H54 (cell line): Measurements from ENCODE around the gene AKAP12.
"Not testable (repeated sequence)": the region's sequence is repeated elsewhere in the genome, so short reads cannot be mapped to it uniquely, and the experiment has no call there.

Experiments
- DNase-seq: peaks from one replicate; pipeline ENCODE4 v3.0.0; 2011; ENCODE audit warnings: low spot score, mixed read lengths; ENCODE audit not compliant: insufficient read length
- FAIRE-seq: peaks from 3 replicates; lab custom pipeline; 2011; peaks lifted over from hg19 to GRCh38; lab: Jason Lieb, UNC
- POLR2A ChIP-seq: IDR thresholded peaks from 2 replicates; pipeline ENCODE4 v1.6.1; 2011; ENCODE audit warnings: low read depth, mild to moderate bottlenecking, low read length

The AKAP12 gene

DNA sequence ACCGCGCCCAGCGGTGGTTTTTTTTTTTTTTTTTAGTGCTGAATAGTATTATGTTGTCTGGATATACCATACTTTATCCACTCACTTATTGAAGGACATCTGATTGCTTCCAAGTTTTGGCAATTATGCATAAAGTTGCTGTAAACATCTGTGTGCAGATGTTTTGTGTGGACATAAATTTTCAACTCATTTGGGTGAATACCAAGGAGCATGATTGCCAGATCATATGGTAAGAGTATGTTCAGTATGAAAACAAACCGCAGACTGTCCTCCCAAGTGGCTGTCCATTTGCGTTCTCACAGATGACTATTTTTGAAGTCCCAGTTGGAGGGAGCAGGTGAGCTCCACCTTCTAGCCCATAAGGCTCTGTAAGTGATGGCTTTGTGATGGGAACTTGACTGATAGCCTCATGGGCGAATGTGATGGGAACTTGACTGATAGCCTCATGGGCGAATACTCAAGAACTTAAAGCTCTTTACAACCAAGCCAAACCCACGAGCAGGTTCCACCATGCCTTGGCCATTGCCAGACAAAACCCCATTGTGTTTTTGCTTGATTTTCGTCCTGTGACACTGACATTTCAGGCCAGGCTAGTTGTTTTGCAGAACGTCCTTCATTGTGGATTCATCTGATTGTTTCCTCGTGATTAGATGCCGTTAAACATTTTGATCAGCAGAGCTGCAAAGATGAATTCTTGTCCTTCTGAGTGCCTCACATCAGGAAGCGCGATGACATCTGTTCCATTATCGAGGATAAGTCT lies 100.6 kb downstream of the AKAP12 start:
- no peak for TF ChIP-seq POLR2A
- FAIRE-seq (no peak), DNase-seq (no peak)

GRCh38 chr6:151341476-151342195 lies 101.9 kb downstream of the AKAP12 start:
- FAIRE-seq, result no peak
- no peak for DNase-seq

GRCh38 chr6:151342750-151343149 lies 103.0 kb downstream of the AKAP12 start:
- FAIRE-seq, DNase-seq: not testable (repeated sequence)

More at GRCh38 chr6:151341476-151342195, 101.9 kb downstream of the AKAP12 start:
- no peak for TF ChIP-seq POLR2A

DNA sequence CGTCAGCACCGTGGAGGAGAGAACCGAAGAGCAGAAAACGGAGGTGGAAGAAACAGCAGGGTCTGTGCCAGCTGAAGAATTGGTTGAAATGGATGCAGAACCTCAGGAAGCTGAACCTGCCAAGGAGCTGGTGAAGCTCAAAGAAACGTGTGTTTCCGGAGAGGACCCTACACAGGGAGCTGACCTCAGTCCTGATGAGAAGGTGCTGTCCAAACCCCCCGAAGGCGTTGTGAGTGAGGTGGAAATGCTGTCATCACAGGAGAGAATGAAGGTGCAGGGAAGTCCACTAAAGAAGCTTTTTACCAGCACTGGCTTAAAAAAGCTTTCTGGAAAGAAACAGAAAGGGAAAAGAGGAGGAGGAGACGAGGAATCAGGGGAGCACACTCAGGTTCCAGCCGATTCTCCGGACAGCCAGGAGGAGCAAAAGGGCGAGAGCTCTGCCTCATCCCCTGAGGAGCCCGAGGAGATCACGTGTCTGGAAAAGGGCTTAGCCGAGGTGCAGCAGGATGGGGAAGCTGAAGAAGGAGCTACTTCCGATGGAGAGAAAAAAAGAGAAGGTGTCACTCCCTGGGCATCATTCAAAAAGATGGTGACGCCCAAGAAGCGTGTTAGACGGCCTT lies 110.0 kb downstream of the AKAP12 start:
- TF ChIP-seq POLR2A, result no peak
- FAIRE-seq, result no peak
- no peak for DNase-seq

- DNase-seq (no peak), FAIRE-seq (no peak)
- TF ChIP-seq POLR2A, result no peak
Observed at GRCh38 chr6:151350442-151351145, 110.8 kb downstream of the AKAP12 start.

- no peak for TF ChIP-seq POLR2A
- no peak for FAIRE-seq
- no peak for DNase-seq
Observed at GRCh38 chr6:151351146-151351700, 111.5 kb downstream of the AKAP12 start.

- FAIRE-seq (no peak), DNase-seq (no peak)
- no peak for TF ChIP-seq POLR2A
Observed at GRCh38 chr6:151351731-151352130, 112.0 kb downstream of the AKAP12 start.

GRCh38 chr6:151352410-151353396 lies 112.9 kb downstream of the AKAP12 start:
- no peak for DNase-seq
- no peak for TF ChIP-seq POLR2A
- no peak for FAIRE-seq

GRCh38 chr6:151353795-151354194 lies 114.0 kb downstream of the AKAP12 start:
- DNase-seq (no peak), FAIRE-seq (no peak)
- no peak for TF ChIP-seq POLR2A

DNA sequence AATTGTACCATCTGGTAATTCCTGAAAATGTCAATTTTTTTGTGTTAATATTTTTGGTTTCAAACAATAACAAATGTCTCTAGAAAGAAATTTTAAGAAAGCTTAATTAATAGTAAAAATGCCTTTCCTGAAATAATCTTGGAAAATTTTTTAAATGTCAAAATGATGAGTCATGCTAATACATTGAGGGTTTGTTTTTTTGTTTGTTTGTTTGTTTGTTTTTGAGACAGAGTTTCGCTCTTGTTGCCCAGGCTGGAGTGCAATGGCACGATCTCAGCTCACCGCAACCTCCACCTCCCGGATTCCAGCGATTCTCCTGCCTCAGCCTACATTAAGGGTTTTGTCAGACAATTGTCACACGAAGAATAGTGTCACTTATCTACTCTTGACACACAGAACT lies 117.2 kb downstream of the AKAP12 start:
- FAIRE-seq, DNase-seq: not testable (repeated sequence)

DNA sequence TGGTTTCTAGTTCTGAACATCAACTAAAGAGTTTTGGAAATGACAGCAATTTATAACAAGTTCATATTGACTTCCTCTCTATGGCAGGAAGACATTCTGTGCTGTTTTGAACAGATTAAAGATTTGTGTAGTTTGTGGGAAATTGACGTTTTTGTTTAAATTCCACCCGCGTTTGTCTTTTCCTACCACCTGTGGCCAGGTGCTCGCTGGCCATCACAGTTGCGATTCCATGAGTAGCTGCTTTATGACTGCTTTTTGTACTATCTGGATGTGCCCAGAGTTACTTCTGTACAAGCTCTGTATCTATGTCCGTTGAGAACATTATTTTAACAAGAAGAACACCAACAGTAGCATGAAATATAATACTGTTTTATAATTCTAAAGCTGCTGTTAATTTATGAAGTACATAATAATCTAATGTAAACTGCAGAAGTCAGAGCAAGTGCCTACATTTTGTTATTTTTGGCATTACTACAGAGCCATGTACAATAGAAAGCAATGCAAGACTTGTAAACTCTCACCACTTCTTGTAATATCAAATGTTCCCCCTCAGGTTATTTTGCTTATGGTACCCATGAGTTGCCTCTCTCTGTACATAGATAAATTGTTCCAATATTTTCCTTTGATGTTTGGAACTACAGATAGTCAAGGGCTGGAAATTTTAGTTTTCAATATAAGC lies 118.1 kb downstream of the AKAP12 start:
- DNase-seq (no peak), FAIRE-seq (no peak)
- no peak for TF ChIP-seq POLR2A

DNA sequence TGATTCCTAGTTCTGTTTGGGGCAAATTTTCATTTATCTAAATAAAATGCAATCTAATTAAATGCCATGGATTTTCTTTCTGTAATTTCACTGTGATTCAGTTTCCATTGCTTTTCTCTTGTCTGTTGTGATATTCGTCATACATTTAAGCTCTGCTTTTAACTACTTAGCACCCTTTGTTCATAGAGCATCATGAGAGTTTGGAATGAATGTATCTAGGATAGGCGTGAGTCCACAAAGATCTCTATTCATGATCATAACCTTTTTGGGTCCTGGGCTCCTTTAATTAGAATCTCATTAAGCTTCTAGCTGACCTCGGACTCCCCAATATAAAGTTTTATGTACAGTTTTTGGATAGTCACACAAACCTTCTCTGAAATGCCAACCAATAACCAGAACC lies 118.7 kb downstream of the AKAP12 start:
- DNase-seq (no peak), FAIRE-seq (no peak)
- no peak for TF ChIP-seq POLR2A
